HepG2 (cell line): ENCODE results near the gene MRPL30. TPM values are rescaled to one million over a fixed set of nuclear protein-coding genes. Genes with fewer than 3 reads are reported as not detected.

Experiments used
- BRD4 ChIP-seq: sonication (generic); formaldehyde crosslinking; IDR thresholded peaks from 2 replicates; pipeline ENCODE4 v1.4.0; 2020; ENCODE audit warnings: missing genetic modification reagents
- TAF1 ChIP-seq: sonication (generic); formaldehyde crosslinking; IDR thresholded peaks from 2 replicates; pipeline ENCODE4 v1.4.0; 2020; ENCODE audit warnings: missing genetic modification reagents
- TBX3 ChIP-seq: fragments of 450-650 bp; IDR thresholded peaks from 2 replicates; pipeline ENCODE4 v1.6.1; 2017; ENCODE audit warnings: antibody characterized with exemption, mild to moderate bottlenecking, inconsistent platforms, borderline replicate concordance
- ZNF260 ChIP-seq: sonication (generic); formaldehyde crosslinking; IDR thresholded peaks from 2 replicates; pipeline ENCODE4 v1.4.0; 2020; ENCODE audit warnings: missing genetic modification reagents, low read depth, mild to moderate bottlenecking, borderline replicate concordance
- ZNF672 ChIP-seq: sonication (generic); formaldehyde crosslinking; IDR thresholded peaks from 2 replicates; pipeline ENCODE4 v1.8.1; 2022; ENCODE audit warnings: missing genetic modification reagents
- polyA plus RNA-seq, 8 experiments: library from polyadenylated mRNA; depleted of rRNA in 3 of 8; stranded (reverse) in 7 of 8; unstranded in 1 of 8; fragments of >200 nt; fragmentation: Illumina TruSeq in 4 of 8; extraction: Trizol in 4 of 8; gene quantifications; 2 replicates each; pipeline versions ENCODE4 v1.2.1 to v1.2.3, GENCODE V29; 2011 to 2016; ENCODE audit warnings: low read depth in 4 of 8, missing spikeins in 1 of 8, mixed read lengths in 1 of 8; ENCODE audit not compliant: insufficient read depth in 1 of 8
- total RNA-seq, 5 experiments: library from RNA; depleted of rRNA; stranded (reverse); fragments of >200 nt; fragmentation: Illumina TruSeq; extraction: Trizol; gene quantifications; 2 replicates each; pipeline ENCODE4 v1.2.3, GENCODE V29; 2016; ENCODE audit warnings: low read depth in 1 of 5
- TF ChIP-seq, protein P1 (sequence below), 2 experiments: fragments of 450-650 bp in 1 of 2; sonication (generic) in 1 of 2; formaldehyde crosslinking in 1 of 2; IDR thresholded peaks; 2 replicates each; pipeline versions ENCODE4 v1.6.1 to v1.8.0; 2016 to 2022; ENCODE audit warnings: antibody characterized with exemption in 1 of 2, mild to moderate bottlenecking in 1 of 2, missing genetic modification reagents in 1 of 2

MRPL30 gene
- total and polyA plus RNA-seq, 2 of the 13 experiments (the other 11 are each of a cell fraction or from before 2014, with no cell fraction given), result 30.2 to 75.3 TPM

DNA sequence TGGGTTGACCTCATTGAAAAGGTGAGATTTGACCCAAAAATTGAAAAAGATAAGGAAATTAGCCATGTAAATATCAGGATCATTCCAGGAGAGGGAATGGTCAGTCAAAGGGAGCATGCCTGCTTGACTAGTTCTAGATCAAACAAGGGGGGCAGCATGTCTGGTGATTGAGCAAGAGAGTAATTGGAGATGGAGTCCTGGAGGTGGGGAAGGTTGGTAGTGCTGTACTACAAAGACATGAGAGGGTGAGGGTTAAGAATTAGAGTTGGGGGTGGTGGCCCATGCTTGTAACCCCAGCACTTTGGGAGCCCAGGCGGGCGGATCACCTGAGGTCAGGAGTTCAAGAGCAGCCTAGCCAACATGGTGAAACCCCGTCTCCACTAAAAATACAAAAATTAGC is 2.0 kb downstream of the MRPL30 start (continued):
- TF ChIP-seq, protein P1, sequence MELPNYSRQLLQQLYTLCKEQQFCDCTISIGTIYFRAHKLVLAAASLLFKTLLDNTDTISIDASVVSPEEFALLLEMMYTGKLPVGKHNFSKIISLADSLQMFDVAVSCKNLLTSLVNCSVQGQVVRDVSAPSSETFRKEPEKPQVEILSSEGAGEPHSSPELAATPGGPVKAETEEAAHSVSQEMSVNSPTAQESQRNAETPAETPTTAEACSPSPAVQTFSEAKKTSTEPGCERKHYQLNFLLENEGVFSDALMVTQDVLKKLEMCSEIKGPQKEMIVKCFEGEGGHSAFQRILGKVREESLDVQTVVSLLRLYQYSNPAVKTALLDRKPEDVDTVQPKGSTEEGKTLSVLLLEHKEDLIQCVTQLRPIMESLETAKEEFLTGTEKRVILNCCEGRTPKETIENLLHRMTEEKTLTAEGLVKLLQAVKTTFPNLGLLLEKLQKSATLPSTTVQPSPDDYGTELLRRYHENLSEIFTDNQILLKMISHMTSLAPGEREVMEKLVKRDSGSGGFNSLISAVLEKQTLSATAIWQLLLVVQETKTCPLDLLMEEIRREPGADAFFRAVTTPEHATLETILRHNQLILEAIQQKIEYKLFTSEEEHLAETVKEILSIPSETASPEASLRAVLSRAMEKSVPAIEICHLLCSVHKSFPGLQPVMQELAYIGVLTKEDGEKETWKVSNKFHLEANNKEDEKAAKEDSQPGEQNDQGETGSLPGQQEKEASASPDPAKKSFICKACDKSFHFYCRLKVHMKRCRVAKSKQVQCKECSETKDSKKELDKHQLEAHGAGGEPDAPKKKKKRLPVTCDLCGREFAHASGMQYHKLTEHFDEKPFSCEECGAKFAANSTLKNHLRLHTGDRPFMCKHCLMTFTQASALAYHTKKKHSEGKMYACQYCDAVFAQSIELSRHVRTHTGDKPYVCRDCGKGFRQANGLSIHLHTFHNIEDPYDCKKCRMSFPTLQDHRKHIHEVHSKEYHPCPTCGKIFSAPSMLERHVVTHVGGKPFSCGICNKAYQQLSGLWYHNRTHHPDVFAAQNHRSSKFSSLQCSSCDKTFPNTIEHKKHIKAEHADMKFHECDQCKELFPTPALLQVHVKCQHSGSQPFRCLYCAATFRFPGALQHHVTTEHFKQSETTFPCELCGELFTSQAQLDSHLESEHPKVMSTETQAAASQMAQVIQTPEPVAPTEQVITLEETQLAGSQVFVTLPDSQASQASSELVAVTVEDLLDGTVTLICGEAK (IDR thresholded peaks at IDR 0.05), result no peak
- TF ChIP-seq, protein P1 (CRISPR knock-in tag; IDR thresholded peaks at IDR 0.05), result no peak
- TF ChIP-seq TAF1 (CRISPR knock-in tag), result no peak
- TF ChIP-seq BRD4 (CRISPR knock-in tag), result no peak
- no peak for TF ChIP-seq ZNF260 (CRISPR knock-in tag)
- TF ChIP-seq TBX3, result no peak
- TF ChIP-seq ZNF672, result no peak
- TF ChIP-seq, all 625 proteins: peak for 80
